D721Med (cell line): ENCODE results near the gene TCERG1L.

Experiments
- DNase-seq: peaks from one replicate; pipeline ENCODE4 v3.0.0; 2011; ENCODE audit warnings: low spot score; ENCODE audit not compliant: insufficient read length
- FAIRE-seq: peaks from 2 replicates; lab custom pipeline; 2011; peaks lifted over from hg19 to GRCh38; lab: Jason Lieb, UNC
- TF ChIP-seq, protein P1 (sequence below): IDR thresholded peaks from 2 replicates; pipeline ENCODE4 v1.5.1; 2012; ENCODE audit warnings: mild to moderate bottlenecking, control low read depth; ENCODE audit not compliant: insufficient read depth; ENCODE audit errors: missing control alignments

TCERG1L gene

DNA sequence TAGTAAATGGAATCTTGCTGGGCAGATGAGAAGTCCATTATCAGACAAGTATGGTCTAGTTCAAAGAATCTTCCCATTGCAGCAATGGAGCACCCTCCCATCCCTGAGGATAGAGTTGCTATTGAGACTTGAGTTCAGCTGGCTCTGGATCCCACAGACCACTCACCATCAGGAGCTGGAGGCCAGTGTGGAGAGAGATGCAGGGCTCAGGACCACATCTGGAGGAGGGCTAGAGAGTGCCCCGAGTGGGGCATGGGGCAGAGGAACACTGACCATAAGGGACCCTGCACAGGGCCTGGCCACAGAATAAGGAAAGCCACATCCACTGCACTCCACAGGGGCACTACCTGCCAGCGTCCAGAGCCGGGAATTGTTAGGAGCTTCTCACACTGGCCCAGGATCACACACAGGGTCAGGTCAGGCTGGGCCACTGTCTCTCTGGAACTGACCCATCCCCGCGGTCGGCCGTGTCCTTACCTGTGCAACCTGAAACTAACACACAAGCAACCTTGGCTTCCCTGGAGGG is 41.3 kb upstream of the TCERG1L start:
- TF ChIP-seq, protein P1, sequence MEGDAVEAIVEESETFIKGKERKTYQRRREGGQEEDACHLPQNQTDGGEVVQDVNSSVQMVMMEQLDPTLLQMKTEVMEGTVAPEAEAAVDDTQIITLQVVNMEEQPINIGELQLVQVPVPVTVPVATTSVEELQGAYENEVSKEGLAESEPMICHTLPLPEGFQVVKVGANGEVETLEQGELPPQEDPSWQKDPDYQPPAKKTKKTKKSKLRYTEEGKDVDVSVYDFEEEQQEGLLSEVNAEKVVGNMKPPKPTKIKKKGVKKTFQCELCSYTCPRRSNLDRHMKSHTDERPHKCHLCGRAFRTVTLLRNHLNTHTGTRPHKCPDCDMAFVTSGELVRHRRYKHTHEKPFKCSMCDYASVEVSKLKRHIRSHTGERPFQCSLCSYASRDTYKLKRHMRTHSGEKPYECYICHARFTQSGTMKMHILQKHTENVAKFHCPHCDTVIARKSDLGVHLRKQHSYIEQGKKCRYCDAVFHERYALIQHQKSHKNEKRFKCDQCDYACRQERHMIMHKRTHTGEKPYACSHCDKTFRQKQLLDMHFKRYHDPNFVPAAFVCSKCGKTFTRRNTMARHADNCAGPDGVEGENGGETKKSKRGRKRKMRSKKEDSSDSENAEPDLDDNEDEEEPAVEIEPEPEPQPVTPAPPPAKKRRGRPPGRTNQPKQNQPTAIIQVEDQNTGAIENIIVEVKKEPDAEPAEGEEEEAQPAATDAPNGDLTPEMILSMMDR = no peak
- no peak for DNase-seq
- no peak for FAIRE-seq

DNA sequence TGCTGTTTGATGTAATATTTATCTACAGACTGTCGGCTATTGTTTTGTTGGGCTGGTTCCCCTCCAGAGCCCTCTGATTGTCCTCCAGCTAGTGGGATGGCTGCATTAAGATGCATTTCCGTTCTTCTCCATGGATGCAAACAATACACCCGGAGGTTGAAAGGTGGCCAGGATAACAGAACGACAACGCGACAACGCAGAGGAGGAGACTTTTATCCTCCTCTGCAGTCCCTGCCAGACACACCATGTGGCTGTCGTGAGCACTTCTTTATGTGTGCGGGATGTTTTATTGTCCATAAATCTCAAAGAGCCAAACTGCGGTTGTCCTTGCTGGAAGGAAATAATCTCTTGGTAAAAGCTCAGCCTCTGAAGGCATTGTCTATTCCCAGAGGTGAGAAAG is 39.1 kb upstream of the TCERG1L start:
- DNase-seq (no peak), FAIRE-seq (no peak)
- TF ChIP-seq, protein P1 = no peak

DNA sequence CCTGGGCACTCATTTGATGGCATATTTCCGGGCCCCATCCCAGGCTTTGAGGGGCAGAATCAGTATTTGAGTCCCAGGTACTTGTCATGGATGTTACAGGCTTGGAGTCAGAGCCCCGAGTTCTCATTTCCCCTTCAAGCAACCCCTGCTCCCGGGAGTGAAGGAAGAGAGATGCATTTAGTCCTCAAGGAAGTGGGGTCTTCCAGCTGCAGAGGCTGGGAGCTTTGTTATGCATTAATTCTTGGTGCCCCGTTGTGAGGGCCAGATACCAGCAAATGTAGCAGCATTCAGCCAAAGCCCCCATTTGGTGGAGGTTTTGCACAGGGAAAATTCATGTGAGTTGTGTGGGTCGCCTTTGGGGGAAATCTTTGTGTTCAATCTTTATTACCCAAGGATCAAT is 38.7 kb upstream of the TCERG1L start:
- TF ChIP-seq, protein P1 = no peak
- DNase-seq (no peak), FAIRE-seq (no peak)

DNA sequence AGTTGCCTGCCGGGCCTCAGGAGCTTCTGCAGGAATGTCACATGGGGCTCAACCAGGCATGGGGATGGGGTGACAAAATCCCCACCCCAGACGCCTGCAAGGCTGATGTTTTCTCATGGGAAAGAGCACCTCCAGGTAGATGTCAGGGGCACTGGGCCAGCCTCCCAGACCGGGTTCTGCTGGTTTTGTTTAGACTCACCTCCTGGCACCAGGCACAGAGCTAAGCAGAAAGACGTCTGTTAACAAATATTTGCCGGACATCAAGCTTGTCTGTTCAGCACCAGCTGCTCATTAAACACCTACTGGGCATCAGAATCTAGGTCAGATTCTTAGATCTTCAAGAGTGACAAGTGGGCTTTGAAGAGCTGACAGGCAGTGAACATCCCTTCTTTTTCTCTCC is 34.9 kb upstream of the TCERG1L start:
- FAIRE-seq (no peak), DNase-seq (no peak)
- TF ChIP-seq, protein P1 = no peak

DNA sequence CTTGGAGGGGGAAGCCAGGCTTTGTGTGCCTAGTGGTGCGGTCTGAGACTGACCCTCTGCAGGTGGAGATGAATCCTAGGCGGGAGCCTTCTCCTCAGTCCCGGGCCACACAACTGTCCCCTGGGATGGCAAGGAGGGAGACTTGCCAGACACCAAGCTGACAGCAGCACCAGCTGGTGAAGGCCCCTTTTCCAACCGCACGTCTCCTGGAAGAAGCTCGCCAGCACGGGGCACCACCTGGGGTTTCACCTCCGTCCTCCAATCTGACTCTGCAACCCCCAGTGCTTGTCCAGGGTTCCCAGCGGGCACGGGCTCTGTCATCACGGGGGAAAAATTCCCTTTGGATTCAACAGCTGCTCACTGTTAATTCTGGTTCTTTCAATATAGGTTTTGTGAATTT is 34.2 kb upstream of the TCERG1L start:
- TF ChIP-seq, protein P1 = no peak
- FAIRE-seq = no peak

DNA sequence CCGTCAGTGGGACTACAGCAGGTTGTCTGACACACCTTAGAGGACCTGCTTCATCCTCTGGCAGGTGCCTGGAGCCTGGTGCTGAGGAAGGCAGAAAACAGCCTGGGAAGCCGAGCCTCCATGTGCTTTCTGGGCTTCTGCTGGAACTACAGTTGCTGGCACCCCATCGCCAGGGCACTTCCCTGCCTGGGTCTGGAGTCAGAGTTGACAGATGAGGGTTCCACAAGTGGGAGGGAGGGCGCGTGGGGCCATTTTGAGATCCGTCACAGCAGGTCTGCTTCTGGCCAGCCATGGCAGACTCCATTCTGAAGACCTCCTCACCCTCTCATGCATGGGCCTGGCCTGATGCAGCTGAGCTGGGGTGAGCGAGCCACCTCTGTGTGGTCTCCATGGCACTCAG is 33.2 kb upstream of the TCERG1L start:
- TF ChIP-seq, protein P1 = no peak
- FAIRE-seq = no peak
- DNase-seq = no peak

More for the DNA sequence above, 34.2 kb upstream of the TCERG1L start:
- no peak for DNase-seq

DNA sequence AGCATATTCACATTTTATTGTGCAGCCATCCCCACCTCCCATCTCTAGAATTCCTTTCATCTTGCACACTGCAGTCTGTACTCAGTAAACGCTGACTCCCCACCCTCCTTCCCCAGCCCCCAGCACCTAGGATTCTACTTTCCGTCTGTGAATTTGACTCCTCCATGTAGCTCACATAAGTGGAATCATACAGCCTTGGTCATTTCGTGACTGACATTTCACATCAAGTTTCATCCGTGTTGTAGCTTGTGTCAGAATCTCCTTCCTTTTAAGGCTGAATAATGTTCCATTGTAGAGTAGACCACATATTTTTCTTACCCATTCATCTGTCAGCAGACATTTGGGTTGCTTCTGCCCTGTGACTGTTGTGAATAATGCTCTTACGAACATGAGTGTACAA is 26.2 kb upstream of the TCERG1L start:
- DNase-seq (no peak), FAIRE-seq (no peak)
- TF ChIP-seq, protein P1 = no peak
